Measurements from ENCODE around the gene BICRA. TPM values are rescaled to one million over a fixed set of nuclear protein-coding genes. Genes with fewer than 3 reads are reported as not detected.

BICRA gene
- total RNA-seq, 2 experiments from 2014 or later: 4.4 to 16.0 TPM

GRCh38 chr19:47614559-47614958 is 5.6 kb downstream of the BICRA start:
- Histone ChIP-seq H3K27ac (ENCODE audit: low read depth, low read length, poor library complexity, severe bottlenecking) (no peak overlapping the region), H3K9me2 (ENCODE audit: insufficient read depth, low read length) (no peaks in the 10 kb centered on the region), H3K4me3 (ENCODE audit: low read depth, low read length, poor library complexity, severe bottlenecking) (no peak overlapping the region), H3K9me3 (ENCODE audit: low read length) (no peaks in the 10 kb centered on the region), H4K20me1 (ENCODE audit: insufficient read depth, low read length) (peaks cover 4% of the 10 kb centered on the region; the same call in 1 of the 2 replicates), H3K4me1 (ENCODE audit: insufficient read depth, low read length, poor library complexity, severe bottlenecking) (peaks cover 18% of the 10 kb centered on the region), H3K36me3 (ENCODE audit: insufficient read depth, low read length) (peaks cover 15% of the 10 kb centered on the region), H2AFZ (ENCODE audit: low read length) (no peak overlapping the region), H3K4me2 (ENCODE audit: low read length) (no peak overlapping the region), H3K79me2 (ENCODE audit: insufficient read depth, low read depth, low read length) (peaks cover 87% of the 10 kb centered on the region)
- no peak for DNase-seq (ENCODE audit: low spot score)
- intact Hi-C loops (cut with micrococcal nuclease; ENCODE audit: unreplicated experiment): no loop called here
- ChIA-PET CTCF (ENCODE audit: unreplicated experiment) (no interaction called here), POLR2A (interaction anchor here (0.5 kb wide), 1 partner anchor 15 kb away, joined by 6 read pairs; no protein-coding TSS in a partner anchor)
- BruUV-seq (replicated peaks): no TSS peak
- TF ChIP-seq CTCF (conservative IDR thresholded peaks at IDR 0.05; ENCODE audit: low read length): no peak
- no peak for TF ChIP-seq EZH2phosphoT487 (IDR thresholded peaks at IDR 0.05; ENCODE audit: borderline replicate concordance, low read depth, low read length)

- Histone ChIP-seq H3K4me1 (ENCODE audit: insufficient read depth, low read length, poor library complexity, severe bottlenecking) (peaks cover 16% of the 10 kb centered on the region), H3K27ac (ENCODE audit: low read depth, low read length, poor library complexity, severe bottlenecking) (no peak overlapping the region), H3K36me3 (ENCODE audit: insufficient read depth, low read length) (peaks cover 15% of the 10 kb centered on the region), H3K9me2 (ENCODE audit: insufficient read depth, low read length) (no peaks in the 10 kb centered on the region), H3K4me3 (ENCODE audit: low read depth, low read length, poor library complexity, severe bottlenecking) (no peak overlapping the region), H4K20me1 (ENCODE audit: insufficient read depth, low read length) (peaks cover 4% of the 10 kb centered on the region; the same call in 1 of the 2 replicates), H3K4me2 (ENCODE audit: low read length) (no peak overlapping the region), H2AFZ (ENCODE audit: low read length) (no peak overlapping the region), H3K9me3 (ENCODE audit: low read length) (no peaks in the 10 kb centered on the region), H3K79me2 (ENCODE audit: insufficient read depth, low read depth, low read length) (peaks cover 86% of the 10 kb centered on the region)
- CTCF ChIA-PET (ENCODE audit: unreplicated experiment): no interaction called here
- no peak for DNase-seq (ENCODE audit: low spot score)
- no peak for TF ChIP-seq EZH2phosphoT487 (IDR thresholded peaks at IDR 0.05; ENCODE audit: borderline replicate concordance, low read depth, low read length)
- no peak for TF ChIP-seq CTCF (conservative IDR thresholded peaks at IDR 0.05; ENCODE audit: low read length)
- no TSS peak for BruUV-seq (replicated peaks)
- intact Hi-C loops (cut with micrococcal nuclease; ENCODE audit: unreplicated experiment): no loop called here
- POLR2A ChIA-PET: interaction anchor here (0.5 kb wide), 1 partner anchor 16 kb away, joined by 6 read pairs; no protein-coding TSS in a partner anchor
These were observed 6.3 kb downstream of the BICRA start for GRCh38 chr19:47615230-47615629.

- intact Hi-C loops (cut with micrococcal nuclease; ENCODE audit: unreplicated experiment): no loop called here
- DNase-seq (ENCODE audit: low spot score): no peak
- ChIA-PET CTCF (ENCODE audit: unreplicated experiment) (no interaction called here), POLR2A (no interaction called here)
- H3K9me3 ChIP-seq (ENCODE audit: low read length): no peaks in the 10 kb centered on the region
- no peaks in the 10 kb centered on the region for H3K9me2 ChIP-seq (ENCODE audit: insufficient read depth, low read length)
- peaks cover 15% of the 10 kb centered on the region for H3K36me3 ChIP-seq (ENCODE audit: insufficient read depth, low read length)
- H3K79me2 ChIP-seq (ENCODE audit: insufficient read depth, low read depth, low read length): peaks cover 83% of the 10 kb centered on the region
- H3K4me2 ChIP-seq (ENCODE audit: low read length): no peak overlapping the region
- H3K4me1 ChIP-seq (ENCODE audit: insufficient read depth, low read length, poor library complexity, severe bottlenecking): peaks cover 11% of the 10 kb centered on the region
- BruUV-seq (replicated peaks): no TSS peak
- H4K20me1 ChIP-seq (ENCODE audit: insufficient read depth, low read length): peaks cover 4% of the 10 kb centered on the region; the same call in 1 of the 2 replicates
- no peak overlapping the region for H2AFZ ChIP-seq (ENCODE audit: low read length)
- TF ChIP-seq CTCF (conservative IDR thresholded peaks at IDR 0.05; ENCODE audit: low read length) (no peak), EZH2phosphoT487 (IDR thresholded peaks at IDR 0.05; ENCODE audit: borderline replicate concordance, low read depth, low read length) (no peak)
- no peak overlapping the region for H3K4me3 ChIP-seq (ENCODE audit: low read depth, low read length, poor library complexity, severe bottlenecking)
- no peak overlapping the region for H3K27ac ChIP-seq (ENCODE audit: low read depth, low read length, poor library complexity, severe bottlenecking)
These were observed 6.8 kb downstream of the BICRA start for GRCh38 chr19:47615714-47616113.
